NCI-H510A (cell line): ENCODE measurements around the gene GSG1L.

Experiments
- DNase-seq: peaks from one replicate; lab custom pipeline; 2025; lab: John Stamatoyannopoulos, UW

The GSG1L gene

GRCh38 chr16:27818246-27818645 is 245.3 kb downstream of the GSG1L start:
- no peak for DNase-seq

GRCh38 chr16:27817038-27817437 is 246.5 kb downstream of the GSG1L start:
- DNase-seq = no peak

- no peak for DNase-seq
These were observed 247.0 kb downstream of the GSG1L start for GRCh38 chr16:27816561-27816960.

GRCh38 chr16:27813591-27813990 is 249.9 kb downstream of the GSG1L start:
- DNase-seq = no peak

GRCh38 chr16:27811881-27812280 is 251.6 kb downstream of the GSG1L start:
- DNase-seq = no peak

- no peak for DNase-seq
These were observed 256.5 kb downstream of the GSG1L start for GRCh38 chr16:27806986-27807385.

GRCh38 chr16:27806388-27806787 is 257.1 kb downstream of the GSG1L start:
- DNase-seq = no peak

- DNase-seq = no peak
These were observed 257.6 kb downstream of the GSG1L start for GRCh38 chr16:27805828-27806351.

GRCh38 chr16:27803775-27804549 is 259.6 kb downstream of the GSG1L start:
- DNase-seq = no peak

GRCh38 chr16:27802664-27803439 is 260.7 kb downstream of the GSG1L start:
- DNase-seq = no peak

- DNase-seq = no peak
These were observed 262.1 kb downstream of the GSG1L start for GRCh38 chr16:27801289-27801945.

- no peak for DNase-seq
These were observed 262.7 kb downstream of the GSG1L start for GRCh38 chr16:27800817-27801216.

- no peak for DNase-seq
These were observed 263.6 kb downstream of the GSG1L start for GRCh38 chr16:27799896-27800295.

GRCh38 chr16:27798241-27798640 is 265.3 kb downstream of the GSG1L start:
- no peak for DNase-seq

GRCh38 chr16:27795992-27796614 is 267.4 kb downstream of the GSG1L start:
- no peak for DNase-seq

- no peak for DNase-seq
These were observed 270.3 kb downstream of the GSG1L start for GRCh38 chr16:27793249-27793622.

- no peak for DNase-seq
These were observed 270.8 kb downstream of the GSG1L start for GRCh38 chr16:27792486-27793248.

GRCh38 chr16:27791404-27791719 is 272.2 kb downstream of the GSG1L start:
- no peak for DNase-seq

- no peak for DNase-seq
These were observed 272.7 kb downstream of the GSG1L start for GRCh38 chr16:27790546-27791403.

- no peak for DNase-seq
These were observed 273.8 kb downstream of the GSG1L start for GRCh38 chr16:27789595-27790241.
